GM21447 (cell line): ENCODE results near the gene ANKUB1.

Experiments
- ATAC-seq: cut with Tn5 transposase; IDR thresholded peaks from one replicate; pipeline ENCODE4 v1.9.1; 2021; ENCODE audit not compliant: unreplicated experiment

The ANKUB1 gene

GRCh38 chr3:149713730-149714654 is 78.4 kb downstream of the ANKUB1 start:
- ATAC-seq = no peak
